ENCODE data around the gene TBC1D13. TPM values are rescaled to one million over a fixed set of nuclear protein-coding genes. Genes with fewer than 3 reads are reported as not detected.

TBC1D13 gene
- total and polyA plus RNA-seq, 2 of the 13 experiments (the other 11 are each of a cell fraction or from before 2014, with no cell fraction given), result 17.9 to 19.7 TPM

DNA sequence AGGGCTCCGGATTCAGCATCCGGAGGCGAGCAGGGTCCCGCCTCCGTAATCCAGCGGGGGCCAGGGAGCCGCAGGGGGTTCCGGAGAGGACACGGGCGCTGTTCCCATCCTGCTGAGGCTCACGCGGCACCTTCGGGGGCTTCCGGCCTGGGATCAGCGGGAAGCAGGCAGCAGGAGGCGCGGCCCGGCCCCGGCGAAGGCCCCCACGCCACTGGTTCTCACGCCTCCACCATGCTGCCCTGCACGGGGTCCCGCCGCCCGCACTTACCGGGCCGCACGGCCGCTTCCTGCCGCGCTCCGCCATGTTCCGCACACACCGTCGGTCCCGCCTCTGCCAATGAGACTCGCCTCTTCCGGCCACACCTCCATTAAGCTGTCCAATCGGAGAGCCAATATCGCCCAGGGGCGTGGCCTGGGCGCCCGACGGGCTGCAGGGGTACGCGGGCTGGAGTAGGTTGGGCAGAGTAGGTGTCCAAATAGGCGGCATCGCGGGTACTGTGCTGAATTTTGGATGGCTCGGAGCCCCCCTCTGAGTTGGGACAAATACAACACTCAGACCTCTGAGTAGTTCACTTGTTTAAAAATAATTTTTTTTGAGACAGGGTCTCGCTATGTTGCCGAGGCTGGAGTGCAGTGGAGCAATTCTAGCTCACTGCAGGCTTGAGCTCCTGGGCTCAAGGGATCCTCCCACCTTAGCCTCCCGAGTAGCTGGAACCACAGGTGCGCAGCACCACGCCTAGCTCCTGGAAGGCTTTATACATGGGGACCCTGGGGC lies 42.6 kb downstream of the TBC1D13 start, which contains the start of gene SPOUT1 (continued):
- TF ChIP-seq, protein P1, sequence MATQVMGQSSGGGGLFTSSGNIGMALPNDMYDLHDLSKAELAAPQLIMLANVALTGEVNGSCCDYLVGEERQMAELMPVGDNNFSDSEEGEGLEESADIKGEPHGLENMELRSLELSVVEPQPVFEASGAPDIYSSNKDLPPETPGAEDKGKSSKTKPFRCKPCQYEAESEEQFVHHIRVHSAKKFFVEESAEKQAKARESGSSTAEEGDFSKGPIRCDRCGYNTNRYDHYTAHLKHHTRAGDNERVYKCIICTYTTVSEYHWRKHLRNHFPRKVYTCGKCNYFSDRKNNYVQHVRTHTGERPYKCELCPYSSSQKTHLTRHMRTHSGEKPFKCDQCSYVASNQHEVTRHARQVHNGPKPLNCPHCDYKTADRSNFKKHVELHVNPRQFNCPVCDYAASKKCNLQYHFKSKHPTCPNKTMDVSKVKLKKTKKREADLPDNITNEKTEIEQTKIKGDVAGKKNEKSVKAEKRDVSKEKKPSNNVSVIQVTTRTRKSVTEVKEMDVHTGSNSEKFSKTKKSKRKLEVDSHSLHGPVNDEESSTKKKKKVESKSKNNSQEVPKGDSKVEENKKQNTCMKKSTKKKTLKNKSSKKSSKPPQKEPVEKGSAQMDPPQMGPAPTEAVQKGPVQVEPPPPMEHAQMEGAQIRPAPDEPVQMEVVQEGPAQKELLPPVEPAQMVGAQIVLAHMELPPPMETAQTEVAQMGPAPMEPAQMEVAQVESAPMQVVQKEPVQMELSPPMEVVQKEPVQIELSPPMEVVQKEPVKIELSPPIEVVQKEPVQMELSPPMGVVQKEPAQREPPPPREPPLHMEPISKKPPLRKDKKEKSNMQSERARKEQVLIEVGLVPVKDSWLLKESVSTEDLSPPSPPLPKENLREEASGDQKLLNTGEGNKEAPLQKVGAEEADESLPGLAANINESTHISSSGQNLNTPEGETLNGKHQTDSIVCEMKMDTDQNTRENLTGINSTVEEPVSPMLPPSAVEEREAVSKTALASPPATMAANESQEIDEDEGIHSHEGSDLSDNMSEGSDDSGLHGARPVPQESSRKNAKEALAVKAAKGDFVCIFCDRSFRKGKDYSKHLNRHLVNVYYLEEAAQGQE (IDR thresholded peaks at IDR 0.05; ENCODE audit: borderline replicate concordance in 1 of 2, low read depth in 1 of 2, low read length in 2 of 2), result no peak
- TF ChIP-seq PLRG1 (conservative IDR thresholded peaks at IDR 0.05) (no peak), ZNF7 (CRISPR knock-in tag; IDR thresholded peaks at IDR 0.05) (0 out of 2 replicates have a peak, but pooled peaks have one; percentile 3), NRL (CRISPR knock-in tag; IDR thresholded peaks at IDR 0.05; ENCODE audit: borderline replicate concordance) (peak; percentile 38; the same call in 1 of the 2 replicates), ZNF672 (CRISPR knock-in tag; IDR thresholded peaks at IDR 0.05) (no peak), ELF4 (CRISPR knock-in tag; IDR thresholded peaks at IDR 0.05; ENCODE audit: borderline replicate concordance) (no peak), CCDC6 (CRISPR knock-in tag; IDR thresholded peaks at IDR 0.05) (peak; percentile 91), RFX1 (IDR thresholded peaks at IDR 0.05) (no peak), MATR3 (CRISPR knock-in tag; IDR thresholded peaks at IDR 0.05) (no peak), SATB2 (CRISPR knock-in tag; IDR thresholded peaks at IDR 0.05) (peak; percentile 56; the same call in 1 of the 2 replicates), SNAI1 (CRISPR knock-in tag; IDR thresholded peaks at IDR 0.05; ENCODE audit: borderline replicate concordance) (0 out of 2 replicates have a peak, but pooled peaks have one; percentile 61), ZFP1 (CRISPR knock-in tag; IDR thresholded peaks at IDR 0.05) (no peak), TRIM24 (CRISPR knock-in tag; IDR thresholded peaks at IDR 0.05) (no peak), ZMYM3 (CRISPR knock-in tag; IDR thresholded peaks at IDR 0.05) (no peak), ZNF563 (CRISPR knock-in tag; IDR thresholded peaks at IDR 0.05) (no peak; the same call in 1 of the 2 replicates), POLR2AphosphoS2 (IDR thresholded peaks at IDR 0.05; ENCODE audit: low read depth, low read length) (no peak), HNRNPL (IDR thresholded peaks at IDR 0.05; ENCODE audit: low read depth, low read length) (peak; percentile 84), FLYWCH1 (CRISPR knock-in tag; IDR thresholded peaks at IDR 0.05) (no peak)
- TF ChIP-seq, protein P2, sequence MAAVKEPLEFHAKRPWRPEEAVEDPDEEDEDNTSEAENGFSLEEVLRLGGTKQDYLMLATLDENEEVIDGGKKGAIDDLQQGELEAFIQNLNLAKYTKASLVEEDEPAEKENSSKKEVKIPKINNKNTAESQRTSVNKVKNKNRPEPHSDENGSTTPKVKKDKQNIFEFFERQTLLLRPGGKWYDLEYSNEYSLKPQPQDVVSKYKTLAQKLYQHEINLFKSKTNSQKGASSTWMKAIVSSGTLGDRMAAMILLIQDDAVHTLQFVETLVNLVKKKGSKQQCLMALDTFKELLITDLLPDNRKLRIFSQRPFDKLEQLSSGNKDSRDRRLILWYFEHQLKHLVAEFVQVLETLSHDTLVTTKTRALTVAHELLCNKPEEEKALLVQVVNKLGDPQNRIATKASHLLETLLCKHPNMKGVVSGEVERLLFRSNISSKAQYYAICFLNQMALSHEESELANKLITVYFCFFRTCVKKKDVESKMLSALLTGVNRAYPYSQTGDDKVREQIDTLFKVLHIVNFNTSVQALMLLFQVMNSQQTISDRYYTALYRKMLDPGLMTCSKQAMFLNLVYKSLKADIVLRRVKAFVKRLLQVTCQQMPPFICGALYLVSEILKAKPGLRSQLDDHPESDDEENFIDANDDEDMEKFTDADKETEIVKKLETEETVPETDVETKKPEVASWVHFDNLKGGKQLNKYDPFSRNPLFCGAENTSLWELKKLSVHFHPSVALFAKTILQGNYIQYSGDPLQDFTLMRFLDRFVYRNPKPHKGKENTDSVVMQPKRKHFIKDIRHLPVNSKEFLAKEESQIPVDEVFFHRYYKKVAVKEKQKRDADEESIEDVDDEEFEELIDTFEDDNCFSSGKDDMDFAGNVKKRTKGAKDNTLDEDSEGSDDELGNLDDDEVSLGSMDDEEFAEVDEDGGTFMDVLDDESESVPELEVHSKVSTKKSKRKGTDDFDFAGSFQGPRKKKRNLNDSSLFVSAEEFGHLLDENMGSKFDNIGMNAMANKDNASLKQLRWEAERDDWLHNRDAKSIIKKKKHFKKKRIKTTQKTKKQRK (IDR thresholded peaks at IDR 0.05; ENCODE audit: low read length), result no peak
- TF ChIP-seq, protein P3, sequence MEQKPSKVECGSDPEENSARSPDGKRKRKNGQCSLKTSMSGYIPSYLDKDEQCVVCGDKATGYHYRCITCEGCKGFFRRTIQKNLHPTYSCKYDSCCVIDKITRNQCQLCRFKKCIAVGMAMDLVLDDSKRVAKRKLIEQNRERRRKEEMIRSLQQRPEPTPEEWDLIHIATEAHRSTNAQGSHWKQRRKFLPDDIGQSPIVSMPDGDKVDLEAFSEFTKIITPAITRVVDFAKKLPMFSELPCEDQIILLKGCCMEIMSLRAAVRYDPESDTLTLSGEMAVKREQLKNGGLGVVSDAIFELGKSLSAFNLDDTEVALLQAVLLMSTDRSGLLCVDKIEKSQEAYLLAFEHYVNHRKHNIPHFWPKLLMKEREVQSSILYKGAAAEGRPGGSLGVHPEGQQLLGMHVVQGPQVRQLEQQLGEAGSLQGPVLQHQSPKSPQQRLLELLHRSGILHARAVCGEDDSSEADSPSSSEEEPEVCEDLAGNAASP (CRISPR knock-in tag; IDR thresholded peaks at IDR 0.05; ENCODE audit: borderline replicate concordance), result peak; percentile 39; the same call in 1 of the 2 replicates
- TF ChIP-seq, protein P4, sequence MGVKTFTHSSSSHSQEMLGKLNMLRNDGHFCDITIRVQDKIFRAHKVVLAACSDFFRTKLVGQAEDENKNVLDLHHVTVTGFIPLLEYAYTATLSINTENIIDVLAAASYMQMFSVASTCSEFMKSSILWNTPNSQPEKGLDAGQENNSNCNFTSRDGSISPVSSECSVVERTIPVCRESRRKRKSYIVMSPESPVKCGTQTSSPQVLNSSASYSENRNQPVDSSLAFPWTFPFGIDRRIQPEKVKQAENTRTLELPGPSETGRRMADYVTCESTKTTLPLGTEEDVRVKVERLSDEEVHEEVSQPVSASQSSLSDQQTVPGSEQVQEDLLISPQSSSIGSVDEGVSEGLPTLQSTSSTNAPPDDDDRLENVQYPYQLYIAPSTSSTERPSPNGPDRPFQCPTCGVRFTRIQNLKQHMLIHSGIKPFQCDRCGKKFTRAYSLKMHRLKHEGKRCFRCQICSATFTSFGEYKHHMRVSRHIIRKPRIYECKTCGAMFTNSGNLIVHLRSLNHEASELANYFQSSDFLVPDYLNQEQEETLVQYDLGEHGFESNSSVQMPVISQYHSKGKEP (CRISPR knock-in tag; IDR thresholded peaks at IDR 0.05), result no peak
